Activated naive CD4-positive, alpha-beta T cell treated with anti-CD3 and anti-CD28 coated beads, Interleukin-2, amount 10 ng/mL, durations not matched to agents 7 days and 5 days (primary cell): ENCODE data around the gene BTBD7.
"Not testable (repeated sequence)": the region's sequence is repeated elsewhere in the genome, so short reads cannot be mapped to it uniquely, and the experiment has no call there.

Experiments
- CTCF ChIA-PET: fragments of 350-600 bp; sonication (Branson Sonifier 250); formaldehyde crosslinking; loops from one replicate; lab custom pipeline; 2021; ENCODE audit warnings: antibody characterized with exemption; lab: Charles Lee
- DNase-seq: peaks from one replicate; pipeline ENCODE4 v3.0.0-alpha.2; 2020
- H3K27ac Mint-ChIP-seq: one replicate; pipeline ENCODE4 v1.8.0; 2021; ENCODE audit warnings: mild to moderate bottlenecking, moderate library complexity, mixed read lengths
- H3K27me3 Mint-ChIP-seq: one replicate; pipeline ENCODE4 v1.8.0; 2021; ENCODE audit warnings: mild to moderate bottlenecking, mixed read lengths
- H3K36me3 Mint-ChIP-seq: one replicate; pipeline ENCODE4 v1.8.0; 2021; ENCODE audit warnings: mixed read lengths
- H3K4me1 Mint-ChIP-seq: one replicate; pipeline ENCODE4 v1.8.0; 2021; ENCODE audit warnings: mixed read lengths
- H3K4me3 Mint-ChIP-seq: one replicate; pipeline ENCODE4 v1.8.0; 2021; ENCODE audit warnings: mild to moderate bottlenecking, moderate library complexity, mixed read lengths
- H3K9me3 Mint-ChIP-seq: one replicate; pipeline ENCODE4 v1.8.0; 2021; ENCODE audit warnings: mixed read lengths

BTBD7 gene

GRCh38 chr14:93332853-93333630 is at the start of gene BTBD7:
Gene BTBD7 (minus strand): TSS chr14:93333036. CDS start chr14:93296051, 36,985 bp downstream.
- H3K4me3 Mint-ChIP-seq, result peak within 1 kb of the TSS; percentile 94
- peaks cover 54% of the 10 kb centered on the region for H3K4me1 Mint-ChIP-seq
- DNase-seq, result peak; percentile 96
- peak within 1 kb of the TSS; percentile 92 for H3K27ac Mint-ChIP-seq
- H3K9me3 Mint-ChIP-seq, result peaks cover 6% of the 10 kb centered on the region
- peaks cover 3% of the 10 kb centered on the region for H3K27me3 Mint-ChIP-seq
- no peaks in the 10 kb centered on the region for H3K36me3 Mint-ChIP-seq
- CTCF ChIA-PET, result no interaction called here

GRCh38 chr14:93381644-93382043 is 48.8 kb upstream of the BTBD7 start:
- no peak overlapping the region for H3K27ac Mint-ChIP-seq
- H3K36me3 Mint-ChIP-seq, result no peaks in the 10 kb centered on the region
- CTCF ChIA-PET, result interaction anchor here (1.0 kb wide), 1 partner anchor 83 kb away, joined by 3 read pairs; no protein-coding TSS in a partner anchor
- no peak for DNase-seq
- no peaks in the 10 kb centered on the region for H3K9me3 Mint-ChIP-seq
- H3K4me1 Mint-ChIP-seq, result no peaks in the 10 kb centered on the region
- peaks cover 4% of the 10 kb centered on the region for H3K27me3 Mint-ChIP-seq
- H3K4me3 Mint-ChIP-seq, result no peak overlapping the region

GRCh38 chr14:93379831-93380230 is 47.0 kb upstream of the BTBD7 start:
- H3K9me3 Mint-ChIP-seq, result no peaks in the 10 kb centered on the region

GRCh38 chr14:93375673-93376156 is 42.9 kb upstream of the BTBD7 start:
- H3K27ac Mint-ChIP-seq, result no peak overlapping the region

More at GRCh38 chr14:93379831-93380230, 47.0 kb upstream of the BTBD7 start:
- Mint-ChIP-seq H3K36me3 (no peaks in the 10 kb centered on the region), H3K4me1 (no peaks in the 10 kb centered on the region), H3K27me3 (peaks cover 4% of the 10 kb centered on the region), H3K4me3 (no peak overlapping the region), H3K27ac (no peak overlapping the region)
- DNase-seq, result no peak
- CTCF ChIA-PET, result interaction anchor here (0.6 kb wide), 1 partner anchor 914 kb away, joined by 3 read pairs; no protein-coding TSS in a partner anchor

GRCh38 chr14:93369713-93370266 is 37.0 kb upstream of the BTBD7 start:
- DNase-seq, result no peak
- no peaks in the 10 kb centered on the region for H3K36me3 Mint-ChIP-seq
- CTCF ChIA-PET, result no interaction called here
- H3K27ac Mint-ChIP-seq, result no peak overlapping the region
- H3K4me3 Mint-ChIP-seq, result no peak overlapping the region
- H3K27me3 Mint-ChIP-seq, result peaks cover 22% of the 10 kb centered on the region
- H3K9me3 Mint-ChIP-seq, result no peaks in the 10 kb centered on the region
- no peaks in the 10 kb centered on the region for H3K4me1 Mint-ChIP-seq

More at GRCh38 chr14:93375673-93376156, 42.9 kb upstream of the BTBD7 start:
- H3K36me3 Mint-ChIP-seq, result no peaks in the 10 kb centered on the region
- no peaks in the 10 kb centered on the region for H3K4me1 Mint-ChIP-seq
- H3K9me3 Mint-ChIP-seq, result no peaks in the 10 kb centered on the region
- peaks cover 16% of the 10 kb centered on the region for H3K27me3 Mint-ChIP-seq
- H3K4me3 Mint-ChIP-seq, result no peak overlapping the region
- no peak for DNase-seq
- CTCF ChIA-PET, result no interaction called here

GRCh38 chr14:93368996-93369712 is 36.3 kb upstream of the BTBD7 start:
- H3K4me1 Mint-ChIP-seq, result no peaks in the 10 kb centered on the region
- no peaks in the 10 kb centered on the region for H3K36me3 Mint-ChIP-seq
- no peak overlapping the region for H3K27ac Mint-ChIP-seq
- CTCF ChIA-PET, result no interaction called here
- no peaks in the 10 kb centered on the region for H3K9me3 Mint-ChIP-seq
- H3K27me3 Mint-ChIP-seq, result peaks cover 19% of the 10 kb centered on the region
- H3K4me3 Mint-ChIP-seq, result no peak overlapping the region
- DNase-seq, result no peak

- H3K9me3 Mint-ChIP-seq, H3K27ac Mint-ChIP-seq, CTCF ChIA-PET, H3K4me3 Mint-ChIP-seq, H3K27me3 Mint-ChIP-seq, DNase-seq, H3K36me3 Mint-ChIP-seq, H3K4me1 Mint-ChIP-seq: not testable (repeated sequence)
Observed at GRCh38 chr14:93354873-93355272, 22.0 kb upstream of the BTBD7 start.

GRCh38 chr14:93348292-93348691 is 15.5 kb upstream of the BTBD7 start:
- CTCF ChIA-PET, result interaction anchor here (0.6 kb wide), 1 partner anchor 15 kb away, joined by 3 read pairs; no protein-coding TSS in a partner anchor
- Mint-ChIP-seq H3K4me1 (no peaks in the 10 kb centered on the region), H3K9me3 (peaks cover 2% of the 10 kb centered on the region), H3K27ac (no peak overlapping the region), H3K36me3 (no peaks in the 10 kb centered on the region), H3K4me3 (no peak overlapping the region), H3K27me3 (no peaks in the 10 kb centered on the region)
- DNase-seq, result no peak

- CTCF ChIA-PET, result interaction anchor here (0.6 kb wide), 1 partner anchor 15 kb away, joined by 3 read pairs; no protein-coding TSS in a partner anchor
Observed at GRCh38 chr14:93347850-93348249, 15.0 kb upstream of the BTBD7 start.

GRCh38 chr14:93346926-93347721 is 14.3 kb upstream of the BTBD7 start, which contains the start of gene COX8C:
Gene COX8C (plus strand): TSS chr14:93347182. CDS start chr14:93347269, 87 bp downstream.
- Mint-ChIP-seq H3K36me3 (no peaks in the 10 kb centered on the region), H3K4me1 (no peaks in the 10 kb centered on the region), H3K4me3 (no peak within 1 kb of the TSS), H3K27ac (no peak within 1 kb of the TSS), H3K9me3 (peaks cover 6% of the 10 kb centered on the region), H3K27me3 (no peaks in the 10 kb centered on the region)
- CTCF ChIA-PET, result no interaction called here
- no peak for DNase-seq

More at GRCh38 chr14:93347850-93348249, 15.0 kb upstream of the BTBD7 start:
- DNase-seq, result no peak
- Mint-ChIP-seq H3K27me3 (no peaks in the 10 kb centered on the region), H3K9me3 (peaks cover 2% of the 10 kb centered on the region), H3K4me1 (no peaks in the 10 kb centered on the region), H3K27ac (no peak overlapping the region), H3K4me3 (no peak overlapping the region), H3K36me3 (no peaks in the 10 kb centered on the region)

GRCh38 chr14:93343797-93344196 is 11.0 kb upstream of the BTBD7 start:
- CTCF ChIA-PET, result no interaction called here
- H3K4me3 Mint-ChIP-seq, result no peak overlapping the region
- no peaks in the 10 kb centered on the region for H3K36me3 Mint-ChIP-seq
- DNase-seq, result no peak
- H3K9me3 Mint-ChIP-seq, result peaks cover 10% of the 10 kb centered on the region
- H3K27ac Mint-ChIP-seq, result no peak overlapping the region
- H3K4me1 Mint-ChIP-seq, result no peaks in the 10 kb centered on the region
- no peaks in the 10 kb centered on the region for H3K27me3 Mint-ChIP-seq

- Mint-ChIP-seq H3K27me3 (no peaks in the 10 kb centered on the region), H3K27ac (no peak overlapping the region), H3K9me3 (peaks cover 10% of the 10 kb centered on the region), H3K4me3 (no peak overlapping the region), H3K36me3 (no peaks in the 10 kb centered on the region), H3K4me1 (no peaks in the 10 kb centered on the region)
- CTCF ChIA-PET, result no interaction called here
- no peak for DNase-seq
Observed at GRCh38 chr14:93343266-93343665, 10.4 kb upstream of the BTBD7 start.

GRCh38 chr14:93337884-93338283 is 5.0 kb upstream of the BTBD7 start:
- H3K4me3 Mint-ChIP-seq, result no peak overlapping the region
- CTCF ChIA-PET, result no interaction called here
- H3K36me3 Mint-ChIP-seq, result no peaks in the 10 kb centered on the region
- no peak overlapping the region for H3K27ac Mint-ChIP-seq
- H3K4me1 Mint-ChIP-seq, result peaks cover 23% of the 10 kb centered on the region
- peaks cover 3% of the 10 kb centered on the region for H3K27me3 Mint-ChIP-seq
- DNase-seq, result no peak
- H3K9me3 Mint-ChIP-seq, result peaks cover 14% of the 10 kb centered on the region
